HuH-7.5 (cell line): Measurements from ENCODE around the gene CNIH2.
"Not testable (repeated sequence)": the region's sequence is repeated elsewhere in the genome, so short reads cannot be mapped to it uniquely, and the experiment has no call there.

Experiments
- DNase-seq: peaks from one replicate; pipeline ENCODE4 v3.0.0; 2011; ENCODE audit warnings: low spot score

Gene CNIH2

DNA sequence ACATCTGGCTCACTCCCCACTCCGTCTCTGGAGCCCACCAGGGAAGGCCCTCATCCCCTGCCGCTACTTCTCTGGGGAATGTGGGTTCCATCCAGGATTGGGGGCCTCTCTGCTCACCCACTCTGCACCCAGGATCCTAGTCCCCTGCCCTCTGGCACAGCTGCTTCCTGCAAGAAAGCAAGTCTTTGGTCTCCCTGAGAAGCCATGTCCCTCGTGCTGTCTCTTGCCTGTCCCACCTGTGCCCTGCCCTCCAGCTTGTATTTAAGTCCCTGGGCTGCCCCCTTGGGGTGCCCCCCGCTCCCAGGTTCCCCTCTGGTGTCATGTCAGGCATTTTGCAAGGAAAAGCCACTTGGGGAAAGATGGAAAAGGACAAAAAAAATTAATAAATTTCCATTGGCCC lies 911 bp upstream of the CNIH2 start:
- DNase-seq: not testable (repeated sequence)

- peak; percentile 82 for DNase-seq
Observed at GRCh38 chr11:66278363-66279091, 552 bp downstream of the CNIH2 start.

DNA sequence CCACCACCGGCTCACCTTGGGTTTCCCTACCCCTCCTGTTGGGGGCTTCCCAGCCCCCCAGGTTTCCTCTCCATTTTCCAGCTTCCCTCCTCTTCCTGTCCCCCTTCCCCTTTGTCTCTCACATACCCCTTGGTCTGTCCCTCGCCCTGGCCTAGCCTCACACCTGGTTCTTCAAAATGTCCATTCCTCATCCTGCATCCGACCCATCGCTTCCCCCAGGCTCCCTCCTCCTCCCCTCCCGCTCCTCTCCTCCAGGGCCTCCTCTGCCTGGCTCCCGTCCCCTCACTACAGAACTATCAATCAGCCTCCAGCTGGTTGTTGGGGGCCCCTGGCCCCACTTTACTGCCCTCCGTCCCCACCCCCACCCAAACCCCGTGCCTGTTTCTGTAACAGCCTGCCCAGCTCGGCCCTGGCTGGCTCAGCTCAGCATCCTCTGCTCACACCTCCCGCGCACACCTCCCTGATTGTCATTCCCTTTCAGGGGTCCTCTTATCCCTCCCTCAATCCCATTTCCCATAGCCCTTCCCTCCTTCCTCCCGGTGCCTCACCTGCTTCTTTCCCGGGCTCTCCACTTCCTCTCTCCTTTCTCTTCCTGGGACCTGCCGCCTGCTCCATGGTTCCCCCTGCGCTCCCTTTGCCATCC lies 1.2 kb downstream of the CNIH2 start:
- DNase-seq: no peak

DNA sequence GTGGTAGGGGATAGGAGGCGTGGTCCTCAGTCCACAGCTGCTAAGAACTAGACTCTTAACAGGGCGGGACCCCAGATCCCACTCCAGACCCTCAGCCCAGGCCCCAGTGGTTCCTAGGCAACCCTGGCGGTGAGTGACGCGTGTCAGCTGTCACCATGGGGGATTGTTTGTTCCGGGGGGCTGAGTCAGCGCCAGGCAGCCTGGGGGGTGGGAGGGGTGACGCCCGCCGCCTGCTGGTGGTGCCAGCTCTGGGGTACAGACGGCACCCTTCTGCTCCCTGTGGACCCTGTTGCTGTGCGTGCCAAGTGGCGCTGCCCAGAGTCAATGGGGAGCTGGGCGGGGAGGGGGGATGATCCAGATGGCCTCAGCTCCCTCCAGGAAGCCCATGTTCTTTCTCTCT lies 2.5 kb downstream of the CNIH2 start:
- DNase-seq: no peak

- DNase-seq: no peak
Observed at GRCh38 chr11:66281001-66281400, 3.0 kb downstream of the CNIH2 start.

GRCh38 chr11:66281776-66282467 lies 3.9 kb downstream of the CNIH2 start:
- DNase-seq: no peak

- peak; percentile 100 for DNase-seq
Observed at GRCh38 chr11:66282468-66283455, 4.8 kb downstream of the CNIH2 start.

GRCh38 chr11:66283461-66284105 lies 5.6 kb downstream of the CNIH2 start:
- DNase-seq: no peak

DNA sequence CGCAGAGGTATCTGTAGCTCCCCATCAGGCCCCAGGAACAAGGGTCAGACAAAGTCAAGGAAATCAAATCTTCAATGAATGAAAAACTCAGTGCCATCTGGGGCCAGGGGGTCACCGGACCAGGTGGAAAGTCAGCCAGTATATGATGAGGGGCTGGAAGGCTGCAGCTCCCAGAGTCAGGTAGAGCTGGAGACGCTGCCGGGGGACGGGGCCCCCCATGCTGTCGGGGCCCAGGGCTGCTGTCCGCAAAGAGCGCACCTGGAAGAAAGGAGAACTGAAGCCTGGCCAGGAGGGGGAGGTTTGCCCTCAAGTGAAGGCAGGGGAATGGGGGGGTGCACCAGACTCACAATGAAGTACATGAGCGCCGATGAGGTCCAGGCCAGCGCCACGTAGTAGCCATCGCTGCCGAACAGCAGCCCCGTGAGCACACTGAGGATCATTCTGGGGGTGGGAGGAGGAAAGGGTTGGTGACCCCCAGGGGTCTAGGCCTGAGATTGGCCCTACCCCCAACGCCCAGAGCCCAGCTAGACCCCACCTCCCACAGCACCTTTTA lies 6.6 kb downstream of the CNIH2 start:
- DNase-seq: no peak

DNA sequence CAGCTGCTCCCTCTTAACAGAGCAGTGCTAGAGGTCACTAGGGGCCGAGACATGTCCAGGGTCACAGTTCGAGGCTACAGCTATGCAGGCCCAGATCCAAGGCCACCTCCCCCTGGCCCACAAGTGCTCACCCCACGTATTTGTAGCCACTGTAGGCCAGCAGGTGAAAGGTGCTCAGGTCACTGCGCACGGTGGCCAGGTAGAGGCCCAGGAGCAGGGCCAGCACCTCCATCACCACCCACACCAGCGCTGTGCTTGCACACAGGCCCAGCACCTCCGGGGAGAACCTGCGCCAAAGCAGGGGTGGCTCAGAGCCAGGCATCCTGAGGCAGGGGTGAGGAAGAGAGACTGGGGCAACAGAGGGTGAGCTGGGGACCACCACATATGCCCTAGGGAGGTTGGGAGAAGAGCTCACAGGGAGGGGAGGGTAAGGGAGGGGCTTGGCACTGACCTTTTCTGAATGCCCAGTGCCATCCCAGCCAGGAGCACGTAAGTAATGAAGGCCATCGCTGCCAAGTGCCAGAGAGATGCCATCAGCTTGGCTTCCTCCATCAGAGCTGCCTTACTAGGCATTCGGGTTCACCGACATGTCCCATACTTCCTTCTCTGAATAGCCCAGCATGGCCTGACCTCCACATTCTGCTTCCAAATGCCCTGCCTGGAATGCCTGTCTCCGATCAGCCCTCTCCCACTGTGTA lies 7.4 kb downstream of the CNIH2 start:
- DNase-seq: no peak

- DNase-seq: no peak
Observed at GRCh38 chr11:66286699-66287098, 8.7 kb downstream of the CNIH2 start.

DNA sequence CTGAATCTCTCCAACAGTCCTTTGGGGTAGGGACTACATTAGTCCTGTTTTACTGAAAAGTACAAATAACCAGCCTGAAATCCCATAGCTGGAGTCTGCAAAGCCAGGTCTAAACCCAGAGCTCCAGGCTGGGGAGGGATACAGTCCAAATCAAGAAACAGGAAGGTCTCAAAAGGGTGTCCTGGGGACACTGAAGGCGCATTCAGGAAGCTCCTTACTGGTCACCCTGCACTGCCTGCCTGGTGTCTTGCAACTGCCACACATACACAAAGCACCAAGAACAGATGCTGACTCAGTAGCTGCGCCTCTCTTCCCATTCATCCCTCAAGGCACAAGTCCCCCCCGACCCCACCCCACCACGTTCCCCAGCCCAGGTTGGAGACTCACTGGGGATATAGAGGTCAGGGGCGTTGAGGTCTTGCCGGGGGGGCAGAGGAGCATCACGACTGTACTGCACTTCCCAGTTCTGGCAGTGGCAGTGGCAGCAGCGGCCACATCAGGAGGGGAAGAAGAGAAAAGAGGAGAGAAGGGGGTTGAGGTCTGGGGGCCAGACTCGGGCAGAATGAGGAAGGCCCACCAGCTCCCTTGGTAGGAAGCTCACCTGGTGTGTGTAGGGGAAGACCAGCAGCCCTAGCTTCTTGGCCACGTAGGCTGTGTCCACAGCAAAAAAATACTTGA lies 9.4 kb downstream of the CNIH2 start:
- DNase-seq: no peak

- DNase-seq: peak; percentile 85
Observed at GRCh38 chr11:66287889-66288670, 10.1 kb downstream of the CNIH2 start.

DNA sequence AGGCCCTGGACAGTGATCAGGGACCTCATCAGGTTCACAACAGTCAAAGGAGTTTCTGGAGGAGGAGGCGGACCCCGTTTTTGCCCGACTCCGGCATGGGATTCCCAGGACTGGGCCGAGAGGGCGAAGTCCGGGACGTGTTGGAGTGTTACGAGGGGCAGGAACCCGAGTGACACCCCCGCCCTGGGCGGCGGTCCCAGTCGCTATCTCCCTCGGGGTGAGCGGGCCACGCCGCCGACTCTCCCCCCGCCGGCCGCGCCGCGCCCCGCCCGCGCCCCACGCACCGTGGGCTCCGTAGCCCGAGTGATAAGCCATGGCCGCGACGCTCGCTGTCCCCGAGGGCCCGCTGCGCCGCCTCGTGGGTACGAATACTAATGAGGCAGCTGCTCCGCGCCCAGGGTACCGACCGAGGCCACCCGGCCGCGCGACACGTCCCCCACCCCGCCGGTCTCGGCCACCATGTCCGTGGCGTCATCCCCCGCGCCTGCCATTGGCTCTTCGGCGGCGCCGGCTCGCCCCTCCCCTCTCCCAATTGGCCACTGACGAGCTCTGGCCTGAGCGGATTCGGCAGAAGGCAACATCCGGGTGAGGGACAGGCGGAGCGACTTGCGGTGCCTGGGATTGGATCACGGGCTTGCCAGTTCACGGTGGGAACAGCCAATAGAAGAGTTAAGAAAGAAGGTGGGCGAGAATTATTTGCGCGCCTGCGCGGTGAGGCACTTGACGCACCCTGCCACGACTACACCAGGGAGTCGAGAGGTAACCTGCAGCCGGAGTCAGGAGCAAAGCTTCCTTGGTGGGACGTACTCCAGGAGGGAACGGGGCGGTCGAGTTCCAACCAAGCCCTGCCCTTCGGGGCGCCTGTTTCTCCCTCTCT lies 10.9 kb downstream of the CNIH2 start, which contains the start of gene YIF1A:
Gene YIF1A, minus strand, starts transcription at position 473 of the 877 bp plus-strand sequence. Its CDS starts 158 bp downstream, at position 315.
- peak; percentile 100 for DNase-seq

DNA sequence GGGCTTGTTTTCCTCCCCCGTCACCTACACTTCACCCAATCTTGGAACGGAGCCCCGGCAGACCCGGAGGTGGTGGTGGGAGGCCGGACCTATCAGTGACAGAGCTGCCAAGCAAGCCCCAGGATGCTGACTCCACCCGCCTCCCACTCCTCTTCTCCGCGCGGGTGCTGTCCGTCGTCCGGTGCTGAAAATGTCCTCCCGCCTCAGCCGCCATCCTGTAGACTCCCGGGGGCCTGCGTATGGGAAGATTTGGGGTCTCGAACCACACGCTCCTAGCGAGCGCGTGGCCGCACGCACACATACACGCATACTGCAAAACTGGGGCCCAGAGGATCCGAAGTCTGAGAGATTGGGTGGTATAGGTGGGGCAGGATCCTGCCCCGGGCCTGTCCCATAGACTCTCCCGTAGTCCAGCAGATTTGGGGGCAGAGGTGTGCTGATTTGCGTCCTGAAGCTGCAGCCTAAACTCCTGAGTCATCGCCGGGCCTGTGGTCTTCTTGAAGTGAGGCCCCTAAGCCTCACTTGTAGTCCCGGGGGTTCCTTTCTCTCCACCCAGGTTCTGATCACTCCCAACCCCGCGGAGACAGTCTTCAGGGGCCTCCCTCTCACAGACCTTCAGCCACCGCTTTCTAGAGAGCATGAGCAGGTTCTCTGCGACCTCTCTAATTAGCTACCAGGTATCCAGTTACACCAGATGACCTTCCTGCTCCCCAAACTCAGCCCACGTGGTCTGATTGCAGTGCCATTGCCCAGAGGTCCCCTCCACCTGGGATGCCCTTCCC lies 11.8 kb downstream of the CNIH2 start:
- DNase-seq: peak; percentile 100

- no peak for DNase-seq
Observed at GRCh38 chr11:66290330-66290621, 12.3 kb downstream of the CNIH2 start.

GRCh38 chr11:66291303-66291705 lies 13.3 kb downstream of the CNIH2 start:
- peak; percentile 85 for DNase-seq
